Bronchial epithelial cell (primary cell): ENCODE measurements around the gene ZNF718. TPM values are rescaled to one million over a fixed set of nuclear protein-coding genes. Genes with fewer than 3 reads are reported as not detected.
"Not testable (repeated sequence)": the region's sequence is repeated elsewhere in the genome, so short reads cannot be mapped to it uniquely, and the experiment has no call there.

Source experiments
- DNase-seq: peaks from one replicate; pipeline ENCODE4 v3.0.0-alpha.2; 2010; ENCODE audit warnings: low read depth
- FAIRE-seq: peaks from 2 replicates; lab custom pipeline; 2011; peaks lifted over from hg19 to GRCh38; lab: Jason Lieb, UNC
- H3K27me3 ChIP-seq: 2 replicates; pipeline ENCODE4 v1.5.1; 2011; ENCODE audit warnings: low read length; ENCODE audit not compliant: control insufficient read depth, insufficient read depth
- H3K36me3 ChIP-seq: 2 replicates; pipeline ENCODE4 v1.5.1; 2011; ENCODE audit warnings: low read length; ENCODE audit not compliant: control insufficient read depth, insufficient read depth
- H3K4me3 ChIP-seq: 2 replicates; pipeline ENCODE4 v1.5.1; 2011; ENCODE audit warnings: mild to moderate bottlenecking, low read depth, low read length, control low read depth
- CTCF ChIP-seq: IDR thresholded peaks from 2 replicates; pipeline ENCODE4 v1.5.1; 2011; ENCODE audit warnings: mild to moderate bottlenecking, moderate library complexity, low read length, control low read depth, inconsistent platforms; ENCODE audit not compliant: insufficient read depth, severe bottlenecking
- total RNA-seq: library from RNA; depleted of rRNA; stranded (reverse); fragments of >200 nt; gene quantifications from 2 replicates; pipeline ENCODE4 v1.2.1, GENCODE V29; 2014

Gene ZNF718
- total RNA-seq, 1 donor from 2014 or later: 5.5 TPM

- TF ChIP-seq CTCF: no peak
- DNase-seq (no peak), FAIRE-seq (no peak)
- H3K4me3 ChIP-seq: no peak overlapping the region
- no peaks in the 10 kb centered on the region for H3K36me3 ChIP-seq
- no peaks in the 10 kb centered on the region for H3K27me3 ChIP-seq
Observed at GRCh38 chr4:205097-205756, 80.9 kb downstream of the ZNF718 start.

GRCh38 chr4:206054-206453, 81.8 kb downstream of the ZNF718 start:
- peak; percentile 97 for FAIRE-seq
- no peak for TF ChIP-seq CTCF
- Histone ChIP-seq H3K27me3 (no peaks in the 10 kb centered on the region), H3K4me3 (no peak overlapping the region), H3K36me3 (no peaks in the 10 kb centered on the region)
- no peak for DNase-seq

GRCh38 chr4:208416-209096, 84.3 kb downstream of the ZNF718 start:
- peak; percentile 45 for DNase-seq
- not testable (repeated sequence) for H3K36me3 ChIP-seq, H3K4me3 ChIP-seq, H3K27me3 ChIP-seq, FAIRE-seq

- Histone ChIP-seq H3K4me3 (no peak overlapping the region), H3K36me3 (no peaks in the 10 kb centered on the region), H3K27me3 (no peaks in the 10 kb centered on the region)
- DNase-seq (no peak), FAIRE-seq (no peak)
- no peak for TF ChIP-seq CTCF
Observed at GRCh38 chr4:211033-211511, 86.8 kb downstream of the ZNF718 start.

GRCh38 chr4:212438-213188, 88.3 kb downstream of the ZNF718 start:
- Histone ChIP-seq H3K4me3 (peak overlapping the region; percentile 52), H3K36me3 (no peaks in the 10 kb centered on the region), H3K27me3 (no peaks in the 10 kb centered on the region)
- FAIRE-seq (peak; percentile 95), DNase-seq (peak; percentile 69)
- no peak for TF ChIP-seq CTCF

- H3K27me3 ChIP-seq, DNase-seq, FAIRE-seq, H3K36me3 ChIP-seq: not testable (repeated sequence)
- H3K4me3 ChIP-seq: peak overlapping the region; percentile 52
Observed at GRCh38 chr4:213189-213535, 88.9 kb downstream of the ZNF718 start.

Other genes starting within 250 kb of the ZNF718 start
- gene ZNF595, start 71.2 kb upstream of the ZNF718 start, total RNA-seq: 6.8 and 8.6 TPM in 2 replicates
- 0.77 and 0.79 TPM in 2 replicates for gene ZNF732, start 181.0 kb downstream of the ZNF718 start, total RNA-seq
- 7.0 and 8.2 TPM in 2 replicates for gene ZNF141, start 213.3 kb downstream of the ZNF718 start, total RNA-seq